Activated naive CD8-positive, alpha-beta T cell treated with anti-CD3 and anti-CD28 coated beads for 36 hours (primary cell): ENCODE results near the gene OPCML. TPM values are rescaled to one million over a fixed set of nuclear protein-coding genes. Genes with fewer than 3 reads are reported as not detected.

Source experiments
- DNase-seq: peaks from one replicate; pipeline ENCODE4 v3.0.0; 2021
- H3K27ac Mint-ChIP-seq: one replicate; pipeline ENCODE4 v1.8.0; 2022; ENCODE audit warnings: mild to moderate bottlenecking, moderate library complexity, mixed read lengths
- H3K27me3 Mint-ChIP-seq: one replicate; pipeline ENCODE4 v1.8.0; 2022; ENCODE audit warnings: mild to moderate bottlenecking, mixed read lengths
- H3K36me3 Mint-ChIP-seq: one replicate; pipeline ENCODE4 v1.8.0; 2021; ENCODE audit warnings: mild to moderate bottlenecking, mixed read lengths
- H3K4me1 Mint-ChIP-seq: one replicate; pipeline ENCODE4 v1.8.0; 2021; ENCODE audit warnings: mixed read lengths
- H3K4me3 Mint-ChIP-seq: one replicate; pipeline ENCODE4 v1.8.0; 2022; ENCODE audit warnings: mild to moderate bottlenecking, moderate library complexity, mixed read lengths
- H3K9me3 Mint-ChIP-seq: one replicate; pipeline ENCODE4 v1.8.0; 2022; ENCODE audit warnings: mixed read lengths
- total RNA-seq, 2 experiments: library from RNA; stranded (reverse); gene quantifications; one replicate each; pipeline ENCODE4 v1.2.3, GENCODE V29; 2021

The OPCML gene
- total RNA-seq, 2 experiments from 2014 or later, result not detected

- Mint-ChIP-seq H3K27ac (no peak overlapping the region), H3K9me3 (no peaks in the 10 kb centered on the region), H3K36me3 (no peaks in the 10 kb centered on the region), H3K27me3 (no peaks in the 10 kb centered on the region), H3K4me1 (peaks cover 11% of the 10 kb centered on the region), H3K4me3 (no peak overlapping the region)
- DNase-seq, result no peak
Observed at GRCh38 chr11:132681971-132682370, 850.3 kb downstream of the OPCML start.

- no peaks in the 10 kb centered on the region for H3K36me3 Mint-ChIP-seq
- H3K27me3 Mint-ChIP-seq, result no peaks in the 10 kb centered on the region
- no peak overlapping the region for H3K27ac Mint-ChIP-seq
- no peak overlapping the region for H3K4me3 Mint-ChIP-seq
- no peaks in the 10 kb centered on the region for H3K9me3 Mint-ChIP-seq
- no peak for DNase-seq
- peaks cover 8% of the 10 kb centered on the region for H3K4me1 Mint-ChIP-seq
Observed at GRCh38 chr11:132680584-132680983, 851.7 kb downstream of the OPCML start.

DNA sequence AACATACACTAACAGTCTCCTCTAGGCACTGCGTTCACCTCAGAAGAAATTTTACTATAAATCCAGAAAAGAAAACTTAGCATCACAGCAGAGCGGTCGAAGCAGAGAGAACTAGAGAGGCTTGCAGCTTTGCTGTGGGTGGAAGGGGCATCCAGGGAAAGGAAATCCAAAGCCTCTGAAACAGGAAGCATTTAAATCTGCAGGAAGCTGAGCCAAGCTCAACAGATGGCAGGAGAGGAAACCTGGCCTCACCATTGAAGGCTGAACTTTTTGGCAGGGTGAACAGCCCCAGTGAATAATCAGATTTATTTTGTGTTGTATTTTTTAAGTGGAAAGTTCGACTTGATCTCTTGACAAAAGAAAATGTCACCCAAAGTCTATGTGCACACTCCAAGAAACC lies 858.1 kb downstream of the OPCML start:
- Mint-ChIP-seq H3K27ac (no peak overlapping the region), H3K4me1 (no peaks in the 10 kb centered on the region), H3K4me3 (no peak overlapping the region), H3K9me3 (no peaks in the 10 kb centered on the region), H3K36me3 (no peaks in the 10 kb centered on the region), H3K27me3 (no peaks in the 10 kb centered on the region)
- no peak for DNase-seq

DNA sequence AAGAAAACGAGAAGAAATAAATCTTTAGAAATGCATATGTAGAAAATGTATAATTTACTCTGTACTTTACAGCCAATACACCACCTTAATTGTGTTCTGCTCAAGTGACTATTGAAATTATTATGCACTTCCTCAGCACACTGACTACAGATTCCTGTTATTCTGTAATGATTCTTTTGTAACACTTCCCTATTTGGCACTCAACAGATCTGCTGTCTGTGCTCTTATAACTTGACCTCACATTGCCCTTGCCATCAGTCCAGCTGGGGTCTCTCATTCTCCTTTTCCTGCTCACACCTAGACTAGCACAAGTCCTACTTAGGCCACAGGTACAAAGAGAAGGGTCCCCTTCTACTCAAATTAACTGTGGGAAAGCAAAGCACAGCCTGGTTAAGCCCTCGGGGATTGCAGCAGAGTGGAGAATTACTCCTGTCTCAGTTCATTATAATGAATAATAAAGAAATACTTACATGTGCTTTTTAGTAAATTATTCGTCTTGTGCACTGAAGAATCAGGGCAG lies 860.4 kb downstream of the OPCML start:
- Mint-ChIP-seq H3K27me3 (no peaks in the 10 kb centered on the region), H3K27ac (no peak overlapping the region), H3K9me3 (no peaks in the 10 kb centered on the region), H3K4me3 (no peak overlapping the region), H3K36me3 (no peaks in the 10 kb centered on the region), H3K4me1 (no peaks in the 10 kb centered on the region)
- DNase-seq, result no peak

DNA sequence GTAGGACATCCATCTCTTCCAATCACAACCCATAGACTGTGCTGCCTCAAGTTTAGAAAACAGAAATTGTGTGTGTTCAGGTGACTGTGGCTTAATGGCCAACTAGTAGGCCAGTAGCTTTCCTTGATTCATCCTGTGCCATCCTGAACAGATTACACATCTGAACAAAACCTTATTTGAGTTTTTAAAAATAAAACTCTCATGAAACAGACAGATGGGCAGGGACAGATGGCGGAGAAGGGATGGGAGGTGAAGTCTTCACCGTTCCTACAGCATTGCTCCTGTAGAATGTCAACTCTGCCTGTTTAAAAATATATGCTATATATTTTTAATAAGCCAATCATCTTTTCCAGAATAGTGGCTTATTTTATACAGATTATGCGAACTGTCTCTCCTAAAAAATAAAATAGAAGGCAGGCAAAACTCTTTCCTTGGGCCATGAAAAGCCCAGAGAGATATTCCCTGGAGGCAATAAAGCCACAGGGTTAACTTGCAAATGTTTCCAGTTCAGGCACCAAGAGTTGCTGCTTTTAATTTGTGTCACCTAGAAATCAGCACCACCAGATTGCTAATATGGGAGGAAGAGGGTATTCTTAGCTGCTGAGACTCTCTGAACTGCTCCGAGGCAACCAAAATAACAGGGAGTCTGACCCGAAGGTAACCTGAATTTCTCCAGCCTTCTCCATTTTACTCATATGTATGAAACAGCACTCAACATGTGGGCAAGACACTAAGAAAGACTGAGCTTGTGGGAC lies 861.2 kb downstream of the OPCML start:
- Mint-ChIP-seq H3K4me1 (no peaks in the 10 kb centered on the region), H3K36me3 (no peaks in the 10 kb centered on the region), H3K27ac (no peak overlapping the region), H3K27me3 (no peaks in the 10 kb centered on the region), H3K4me3 (no peak overlapping the region), H3K9me3 (no peaks in the 10 kb centered on the region)
- no peak for DNase-seq

DNA sequence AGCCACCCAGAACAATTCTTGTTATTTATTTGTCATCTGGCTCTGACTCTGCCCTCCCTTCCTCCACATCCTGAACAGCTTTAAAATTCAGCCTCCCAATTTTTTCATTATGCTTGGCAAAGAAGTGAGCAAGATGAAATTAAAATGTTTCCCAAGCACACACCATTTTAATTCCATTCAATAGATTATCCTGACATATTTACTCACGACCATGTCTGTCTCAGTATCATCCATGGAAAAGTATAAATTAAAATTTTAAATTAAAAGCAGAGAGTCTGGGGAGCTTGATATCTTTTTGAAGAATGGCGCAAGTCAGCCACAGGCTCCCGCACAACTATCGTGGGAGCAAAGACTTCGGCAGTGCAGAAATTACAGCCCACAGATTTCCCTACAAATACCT lies 862.4 kb downstream of the OPCML start:
- Mint-ChIP-seq H3K9me3 (no peaks in the 10 kb centered on the region), H3K4me3 (no peak overlapping the region), H3K27ac (no peak overlapping the region), H3K27me3 (no peaks in the 10 kb centered on the region), H3K4me1 (no peaks in the 10 kb centered on the region), H3K36me3 (no peaks in the 10 kb centered on the region)
- DNase-seq, result no peak

DNA sequence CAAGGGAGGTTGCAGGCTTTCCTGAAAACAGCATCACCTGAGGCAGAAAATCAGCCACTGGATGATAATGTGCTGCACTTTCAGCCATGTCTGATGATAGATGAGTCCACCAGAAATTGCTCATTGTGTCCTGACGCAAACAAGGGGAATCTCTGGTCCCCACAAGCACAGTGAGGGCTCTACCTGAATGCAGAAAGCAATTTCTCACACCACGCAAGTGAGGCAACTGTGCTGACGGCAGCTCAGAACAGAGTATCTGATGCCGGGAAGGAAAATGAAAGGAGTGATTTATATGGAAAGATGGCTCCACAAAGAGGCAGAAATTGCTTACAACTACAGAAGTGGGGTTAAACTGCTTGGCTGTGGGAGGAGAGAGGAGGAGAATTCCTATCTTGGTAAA lies 867.1 kb downstream of the OPCML start:
- Mint-ChIP-seq H3K9me3 (no peaks in the 10 kb centered on the region), H3K27ac (no peak overlapping the region), H3K4me1 (no peaks in the 10 kb centered on the region), H3K27me3 (no peaks in the 10 kb centered on the region), H3K36me3 (no peaks in the 10 kb centered on the region), H3K4me3 (no peak overlapping the region)
- DNase-seq, result no peak

- Mint-ChIP-seq H3K36me3 (no peaks in the 10 kb centered on the region), H3K27ac (no peak overlapping the region), H3K4me1 (no peaks in the 10 kb centered on the region), H3K4me3 (no peak overlapping the region), H3K27me3 (no peaks in the 10 kb centered on the region), H3K9me3 (no peaks in the 10 kb centered on the region)
- DNase-seq, result no peak
Observed at GRCh38 chr11:132658696-132659095, 873.6 kb downstream of the OPCML start.

GRCh38 chr11:132658004-132658403 lies 874.3 kb downstream of the OPCML start:
- no peaks in the 10 kb centered on the region for H3K27me3 Mint-ChIP-seq
- no peak overlapping the region for H3K27ac Mint-ChIP-seq
- no peaks in the 10 kb centered on the region for H3K36me3 Mint-ChIP-seq
- no peaks in the 10 kb centered on the region for H3K9me3 Mint-ChIP-seq
- no peaks in the 10 kb centered on the region for H3K4me1 Mint-ChIP-seq
- no peak overlapping the region for H3K4me3 Mint-ChIP-seq
- DNase-seq, result no peak

DNA sequence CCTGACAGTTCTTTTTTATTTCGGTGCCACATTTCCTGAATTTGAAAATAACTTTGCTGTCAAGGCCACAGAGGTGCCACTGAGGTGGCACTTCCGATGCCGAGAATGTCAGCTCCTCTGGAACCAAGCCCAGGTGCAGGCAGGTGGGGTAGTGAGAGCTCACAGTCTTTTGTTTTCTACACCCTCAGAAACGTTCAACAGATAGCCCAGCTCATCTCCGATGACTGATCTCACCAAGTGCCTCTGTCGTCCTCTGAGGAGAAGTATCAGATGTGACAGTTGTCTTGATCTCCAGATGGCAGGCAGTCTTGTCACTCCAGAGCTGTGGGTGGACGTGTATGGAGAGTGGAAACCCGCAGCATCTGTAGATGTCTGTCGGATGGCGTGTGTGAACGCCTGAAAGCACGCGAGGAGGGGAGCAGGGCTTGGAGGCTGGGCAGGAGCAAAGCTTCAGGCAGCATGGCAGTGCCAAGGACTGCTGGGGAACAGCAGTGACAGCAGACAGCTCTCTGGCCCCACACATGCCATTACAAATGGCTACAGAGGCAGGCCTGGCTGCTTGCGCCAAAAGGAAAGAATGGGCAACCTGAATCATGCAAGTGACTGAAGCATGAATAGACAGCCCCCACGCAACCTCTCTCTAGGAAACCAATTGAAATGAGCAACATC lies 877.0 kb downstream of the OPCML start:
- no peaks in the 10 kb centered on the region for H3K36me3 Mint-ChIP-seq
- H3K4me1 Mint-ChIP-seq, result no peaks in the 10 kb centered on the region
- no peaks in the 10 kb centered on the region for H3K9me3 Mint-ChIP-seq
- DNase-seq, result no peak
- H3K4me3 Mint-ChIP-seq, result no peak overlapping the region
- H3K27me3 Mint-ChIP-seq, result no peaks in the 10 kb centered on the region
- no peak overlapping the region for H3K27ac Mint-ChIP-seq

DNA sequence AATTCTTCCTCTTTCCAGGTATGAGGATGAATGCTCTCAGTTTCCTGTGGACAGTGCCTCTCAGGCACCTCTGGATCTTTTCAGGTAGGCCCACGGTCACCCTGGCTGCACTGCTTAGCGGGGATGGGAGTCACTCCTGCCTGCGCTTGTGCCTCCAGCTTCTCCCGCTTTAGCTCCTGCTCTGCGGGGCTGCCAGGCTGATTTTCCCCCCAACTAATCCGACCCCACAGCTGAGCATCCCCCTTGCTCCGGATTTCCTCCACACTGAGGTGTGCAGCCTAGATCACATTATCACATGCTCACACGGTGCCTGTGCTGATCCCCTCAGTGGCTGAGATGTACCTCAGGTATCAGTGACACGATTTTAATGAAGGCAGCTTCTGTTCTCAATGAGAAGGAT lies 879.1 kb downstream of the OPCML start:
- Mint-ChIP-seq H3K4me3 (no peak overlapping the region), H3K27ac (no peak overlapping the region), H3K9me3 (no peaks in the 10 kb centered on the region), H3K27me3 (no peaks in the 10 kb centered on the region), H3K36me3 (no peaks in the 10 kb centered on the region), H3K4me1 (no peaks in the 10 kb centered on the region)
- DNase-seq, result no peak

DNA sequence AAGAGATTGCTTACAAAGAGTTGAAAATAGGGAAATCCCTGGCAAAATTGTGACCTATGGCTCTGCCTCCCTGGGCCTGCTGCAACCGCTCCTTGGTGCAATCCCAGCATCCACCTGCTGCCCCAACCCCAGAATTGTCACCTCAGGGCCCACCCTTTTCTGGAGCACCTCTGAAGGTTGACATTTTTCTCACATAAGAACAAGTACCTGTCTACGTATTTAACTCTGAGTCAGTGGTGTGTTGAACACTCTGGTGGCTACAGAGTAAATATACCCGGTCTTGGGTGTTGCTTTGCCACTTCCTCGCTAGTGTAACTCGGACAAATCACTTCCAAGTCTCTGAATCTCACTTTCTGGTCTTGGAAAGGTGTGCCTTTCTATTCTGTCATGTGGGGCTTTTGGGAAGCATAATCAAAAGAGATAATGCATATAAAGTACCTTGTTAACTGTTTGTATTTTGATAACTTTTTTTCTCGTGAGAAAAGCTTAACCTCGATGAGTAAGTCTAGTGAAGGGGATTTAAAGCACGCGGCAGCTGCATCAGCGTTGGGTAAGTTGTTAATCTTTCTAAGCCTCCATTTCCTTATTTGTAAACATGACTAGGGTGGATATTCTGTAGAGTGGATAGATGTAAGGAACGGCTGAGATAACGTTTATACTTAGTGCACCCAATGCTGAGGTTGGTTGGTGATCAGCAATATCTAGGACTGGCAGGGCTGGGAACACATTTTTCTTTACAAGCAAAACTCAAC lies 881.2 kb downstream of the OPCML start:
- H3K4me1 Mint-ChIP-seq, result no peaks in the 10 kb centered on the region
- no peaks in the 10 kb centered on the region for H3K27me3 Mint-ChIP-seq
- H3K36me3 Mint-ChIP-seq, result no peaks in the 10 kb centered on the region
- no peak overlapping the region for H3K4me3 Mint-ChIP-seq
- DNase-seq, result no peak
- H3K27ac Mint-ChIP-seq, result no peak overlapping the region
- H3K9me3 Mint-ChIP-seq, result no peaks in the 10 kb centered on the region

DNA sequence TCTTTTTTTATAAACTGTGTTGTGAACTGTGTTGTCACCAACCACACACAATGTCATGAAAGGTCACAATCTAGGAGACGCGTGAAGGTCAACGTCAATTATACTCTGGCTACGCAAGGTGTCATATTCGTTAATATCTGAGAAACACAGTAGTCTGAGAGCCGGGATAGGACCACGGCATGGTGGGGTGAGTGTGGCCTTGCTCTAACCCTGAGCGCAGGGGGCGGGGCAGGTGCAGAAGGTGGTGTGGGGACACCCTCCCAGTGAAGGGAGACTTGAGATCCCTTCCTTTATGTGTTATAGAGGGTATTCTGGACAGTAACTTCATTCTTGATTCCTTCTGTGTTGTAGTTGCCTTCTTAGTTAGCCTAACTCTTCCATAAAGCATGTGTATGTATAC lies 883.0 kb downstream of the OPCML start:
- Mint-ChIP-seq H3K36me3 (no peaks in the 10 kb centered on the region), H3K4me3 (no peak overlapping the region)

DNA sequence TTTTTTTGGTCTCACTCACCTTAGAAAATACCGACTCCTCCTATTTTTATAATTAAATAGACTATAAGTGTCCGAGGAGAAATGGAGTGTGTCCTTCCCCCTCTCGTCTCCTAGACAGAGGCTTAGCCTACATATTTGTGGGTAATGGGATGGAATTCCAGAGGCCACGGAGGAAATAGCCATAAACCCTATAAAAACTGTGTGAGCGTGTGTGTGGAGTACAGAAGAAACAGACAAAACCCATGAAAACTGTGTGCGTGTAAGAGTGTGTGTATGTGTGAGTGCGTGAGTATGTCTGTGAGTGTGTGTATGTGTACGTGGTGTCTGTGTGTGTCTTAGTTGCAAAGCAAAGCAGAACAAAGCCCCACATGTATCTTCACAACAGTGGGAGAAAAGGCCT lies 883.5 kb downstream of the OPCML start:
- H3K9me3 Mint-ChIP-seq, result no peaks in the 10 kb centered on the region
- no peak overlapping the region for H3K4me3 Mint-ChIP-seq
- no peaks in the 10 kb centered on the region for H3K27me3 Mint-ChIP-seq
- DNase-seq, result no peak
- H3K36me3 Mint-ChIP-seq, result no peaks in the 10 kb centered on the region
- H3K4me1 Mint-ChIP-seq, result no peaks in the 10 kb centered on the region
- H3K27ac Mint-ChIP-seq, result no peak overlapping the region

More for the DNA sequence above, 883.0 kb downstream of the OPCML start:
- DNase-seq, result no peak
- H3K9me3 Mint-ChIP-seq, result no peaks in the 10 kb centered on the region
- H3K27ac Mint-ChIP-seq, result no peak overlapping the region
- no peaks in the 10 kb centered on the region for H3K27me3 Mint-ChIP-seq
- H3K4me1 Mint-ChIP-seq, result no peaks in the 10 kb centered on the region

GRCh38 chr11:132646890-132647289 lies 885.4 kb downstream of the OPCML start:
- Mint-ChIP-seq H3K4me3 (no peak overlapping the region), H3K9me3 (no peaks in the 10 kb centered on the region), H3K27me3 (no peaks in the 10 kb centered on the region), H3K27ac (no peak overlapping the region), H3K4me1 (no peaks in the 10 kb centered on the region), H3K36me3 (no peaks in the 10 kb centered on the region)
- no peak for DNase-seq
